PC-3 (cell line): ENCODE measurements around the gene TMPO. TPM values are rescaled to one million over a fixed set of nuclear protein-coding genes. Genes with fewer than 3 reads are reported as not detected.

Experiments
- ATAC-seq: fragments of 200-7000 bp; cut with Tn5 transposase; 2 replicates; pipeline ENCODE4 v1.9.1; 2020; ENCODE audit warnings: mild to moderate bottlenecking, moderate library complexity
- BruUV-seq: library from RNA; stranded (reverse); fragments of 400-500 nt; replicated peaks from 2 replicates; lab custom pipeline; 2021; lab: Mats Ljungman, UMichigan
- CTCF ChIA-PET: fragments of 300-600 bp; sonication (Branson Sonifier 250); formaldehyde crosslinking; loops from one replicate; lab custom pipeline; 2022; ENCODE audit warnings: antibody characterized with exemption; lab: Charles Lee
- POLR2A ChIA-PET: fragments of 300-600 bp; sonication (Branson Sonifier 250); formaldehyde crosslinking; loops from one replicate; lab custom pipeline; 2022; ENCODE audit warnings: antibody characterized with exemption; ENCODE audit not compliant: unreplicated experiment; lab: Charles Lee
- DNase-seq: peaks from one replicate; pipeline ENCODE4 v3.0.0-alpha.2; 2015
- H2AFZ ChIP-seq: fragments of 300-600 bp; sonication (generic); 2 replicates; pipeline ENCODE4 v1.6.0; 2016; ENCODE audit warnings: antibody characterized with exemption, low read length
- H3F3A ChIP-seq: fragments of 300-600 bp; sonication (generic); one replicate; pipeline ENCODE4 v1.6.0; 2017; ENCODE audit warnings: antibody characterized with exemption, low read length, control low read depth, mild to moderate bottlenecking; ENCODE audit not compliant: unreplicated experiment
- H3K27ac ChIP-seq: fragments of 300-600 bp; sonication (generic); 2 replicates; pipeline ENCODE4 v1.5.1; 2016; ENCODE audit warnings: mild to moderate bottlenecking, low read length
- H3K27me3 ChIP-seq: fragments of 300-600 bp; sonication (generic); 2 replicates; pipeline ENCODE4 v1.6.1; 2016; ENCODE audit warnings: low read length, mixed read lengths
- H3K36me3 ChIP-seq: fragments of 300-600 bp; sonication (generic); 2 replicates; pipeline ENCODE4 v1.6.1; 2016; ENCODE audit warnings: low read depth, mixed run types, low read length, mixed read lengths
- H3K4me1 ChIP-seq: fragments of 300-600 bp; sonication (generic); 2 replicates; pipeline ENCODE4 v1.5.1; 2016; ENCODE audit warnings: low read length; ENCODE audit not compliant: insufficient read depth
- H3K4me2 ChIP-seq: fragments of 300-600 bp; sonication (generic); 2 replicates; pipeline ENCODE4 v1.6.0; 2016; ENCODE audit warnings: low read length
- H3K4me3 ChIP-seq: fragments of 300-600 bp; sonication (generic); 2 replicates; pipeline ENCODE4 v1.5.1; 2016; ENCODE audit warnings: mild to moderate bottlenecking, low read length, mixed read lengths
- H3K79me2 ChIP-seq: fragments of 300-600 bp; sonication (generic); 2 replicates; pipeline ENCODE4 v1.6.1; 2017; ENCODE audit warnings: low read length, mixed read lengths
- H3K9ac ChIP-seq: fragments of 300-600 bp; sonication (generic); 2 replicates; pipeline ENCODE4 v1.6.0; 2016; ENCODE audit warnings: mild to moderate bottlenecking, low read length
- H3K9me2 ChIP-seq: fragments of 300-600 bp; sonication (generic); replicated peaks from 2 replicates; pipeline ENCODE4 v1.6.1; 2016; ENCODE audit warnings: mixed run types, low read length, mixed read lengths
- H3K9me3 ChIP-seq: fragments of 300-600 bp; sonication (generic); 2 replicates; pipeline ENCODE4 v1.6.1; 2016; ENCODE audit warnings: low read length, mixed read lengths
- H4K20me1 ChIP-seq: fragments of 300-600 bp; sonication (generic); 2 replicates; pipeline ENCODE4 v1.6.1; 2016; ENCODE audit warnings: low read length, mixed read lengths
- CTCF ChIP-seq: fragments of 300-600 bp; sonication (generic); conservative IDR thresholded peaks from 2 replicates; pipeline ENCODE4 v1.5.1; 2017; ENCODE audit warnings: antibody characterized with exemption, low read depth, mild to moderate bottlenecking, low read length
- EZH2 ChIP-seq: fragments of 300-600 bp; sonication (generic); IDR thresholded peaks from one replicate; pipeline ENCODE4 v1.6.1; 2017; ENCODE audit warnings: antibody characterized with exemption, mild to moderate bottlenecking, low read length; ENCODE audit not compliant: unreplicated experiment
- EZH2phosphoT487 ChIP-seq: fragments of 300-600 bp; sonication (generic); IDR thresholded peaks from 2 replicates; pipeline ENCODE4 v1.6.1; 2018; ENCODE audit warnings: mild to moderate bottlenecking, antibody characterized with exemption, low read length, borderline replicate concordance
- intact Hi-C: fragments of 100-400 bp; cut with micrococcal nuclease; formaldehyde crosslinking; loops from 2 replicates; pipeline ENCODE4 v1.9.0; 2023
- total RNA-seq: library from RNA; depleted of rRNA; stranded (reverse); fragments of >200 nt; gene quantifications from 2 replicates; pipeline ENCODE4 v1.2.3, GENCODE V29; 2014

Gene TMPO
- total RNA-seq, 1 experiment from 2014 or later, result 160 TPM

- no peaks in the 10 kb centered on the region for H3K27me3 ChIP-seq
- no peaks in the 10 kb centered on the region for H3K36me3 ChIP-seq
- H3F3A ChIP-seq, result no peaks in the 10 kb centered on the region
- no peaks in the 10 kb centered on the region for H4K20me1 ChIP-seq
- no peak overlapping the region for H2AFZ ChIP-seq
- H3K79me2 ChIP-seq, result no peaks in the 10 kb centered on the region
- TF ChIP-seq EZH2 (no peak), EZH2phosphoT487 (no peak), CTCF (no peak)
- POLR2A ChIA-PET, result no interaction called here
- ATAC-seq (no peak), DNase-seq (no peak)
- no TSS peak for BruUV-seq
- no peak overlapping the region for H3K27ac ChIP-seq
- H3K9me2 ChIP-seq, result no peaks in the 10 kb centered on the region
- intact Hi-C loops, result no loop called here
- H3K4me2 ChIP-seq, result no peak overlapping the region
- no peak overlapping the region for H3K4me3 ChIP-seq
- no peaks in the 10 kb centered on the region for H3K9me3 ChIP-seq
- 0 out of 2 replicates have a peak, but pooled peaks cover 3% of the 10 kb centered on the region for H3K4me1 ChIP-seq
- no peak overlapping the region for H3K9ac ChIP-seq
- CTCF ChIA-PET, result no interaction called here
Measured at GRCh38 chr12:98587084-98587483, 71.7 kb downstream of the TMPO start.

- no peak overlapping the region for H3K9ac ChIP-seq
- ATAC-seq, result no peak
- intact Hi-C loops, result no loop called here
Measured at GRCh38 chr12:98591209-98591608, 75.8 kb downstream of the TMPO start.

More at GRCh38 chr12:98591209-98591608, 75.8 kb downstream of the TMPO start:
- ChIA-PET CTCF (interaction anchor here (0.7 to 1.4 kb wide), 2 partner anchors 24 to 174 kb away, joined by 3 to 5 read pairs; no protein-coding TSS in a partner anchor), POLR2A (no interaction called here)
- TF ChIP-seq CTCF, result no peak
- TF ChIP-seq EZH2, result no peak
- TF ChIP-seq EZH2phosphoT487, result no peak
- H4K20me1 ChIP-seq, result peaks cover 23% of the 10 kb centered on the region
- no peak for DNase-seq
- peaks cover 12% of the 10 kb centered on the region for H3K4me1 ChIP-seq
- no peak overlapping the region for H3K4me2 ChIP-seq
- no peak overlapping the region for H3K27ac ChIP-seq
- no peaks in the 10 kb centered on the region for H3K27me3 ChIP-seq
- peaks cover 33% of the 10 kb centered on the region for H3K79me2 ChIP-seq
- no peaks in the 10 kb centered on the region for H3K9me3 ChIP-seq
- no peak overlapping the region for H3K4me3 ChIP-seq
- H3F3A ChIP-seq, result no peaks in the 10 kb centered on the region
- H3K9me2 ChIP-seq, result no peaks in the 10 kb centered on the region
- peaks cover 20% of the 10 kb centered on the region for H3K36me3 ChIP-seq
- H2AFZ ChIP-seq, result no peak overlapping the region
- no TSS peak for BruUV-seq
